GM23338 (cell line): ENCODE measurements around the gene GLCE.

Source experiments
- POLR2AphosphoS5 ChIP-seq: IDR thresholded peaks from 2 replicates; pipeline ENCODE4 v1.6.1; 2016; ENCODE audit warnings: antibody characterized with exemption, low read depth
- ZNF331 ChIP-seq: fragments of 250-450 bp; sonication (Bioruptor Pico); IDR thresholded peaks from 2 replicates; pipeline ENCODE4 v1.5.0; 2020; ENCODE audit warnings: low read depth, mild to moderate bottlenecking, moderate library complexity
- TF ChIP-seq, protein P1 (sequence below), 2 experiments: fragments of 200-600 bp in 1 of 2; sonication (generic) in 1 of 2; conservative IDR thresholded peaks; 2 replicates each; pipeline versions ENCODE4 v1.5.1 to v1.6.1; 2016 to 2017; ENCODE audit warnings: antibody characterized with exemption in 2 of 2, low read depth in 2 of 2, mild to moderate bottlenecking in 2 of 2, moderate library complexity in 1 of 2

DNA sequence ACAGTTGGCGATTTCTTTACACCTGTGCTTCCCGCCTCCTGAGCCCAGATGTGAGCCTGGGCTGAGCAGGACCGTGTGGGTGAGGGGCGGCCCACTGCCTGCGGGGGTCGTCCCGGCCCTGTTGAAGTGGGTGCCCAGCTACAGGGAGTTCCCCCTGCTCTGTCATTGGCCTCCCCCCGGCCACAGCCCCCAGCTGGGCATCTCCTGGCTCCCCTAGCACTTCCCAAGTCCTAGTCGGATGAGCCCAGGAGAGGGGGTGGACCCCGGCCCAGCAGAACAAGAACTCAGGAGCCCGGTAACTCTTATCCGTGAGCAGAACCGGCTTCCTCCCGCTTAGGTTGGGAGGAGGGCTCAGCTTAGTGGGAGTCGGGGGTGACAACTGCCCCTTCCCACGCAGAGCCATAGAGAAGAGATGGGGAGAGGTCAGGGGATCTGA lies 139.0 kb downstream of the GLCE start:
- TF ChIP-seq, protein P1, sequence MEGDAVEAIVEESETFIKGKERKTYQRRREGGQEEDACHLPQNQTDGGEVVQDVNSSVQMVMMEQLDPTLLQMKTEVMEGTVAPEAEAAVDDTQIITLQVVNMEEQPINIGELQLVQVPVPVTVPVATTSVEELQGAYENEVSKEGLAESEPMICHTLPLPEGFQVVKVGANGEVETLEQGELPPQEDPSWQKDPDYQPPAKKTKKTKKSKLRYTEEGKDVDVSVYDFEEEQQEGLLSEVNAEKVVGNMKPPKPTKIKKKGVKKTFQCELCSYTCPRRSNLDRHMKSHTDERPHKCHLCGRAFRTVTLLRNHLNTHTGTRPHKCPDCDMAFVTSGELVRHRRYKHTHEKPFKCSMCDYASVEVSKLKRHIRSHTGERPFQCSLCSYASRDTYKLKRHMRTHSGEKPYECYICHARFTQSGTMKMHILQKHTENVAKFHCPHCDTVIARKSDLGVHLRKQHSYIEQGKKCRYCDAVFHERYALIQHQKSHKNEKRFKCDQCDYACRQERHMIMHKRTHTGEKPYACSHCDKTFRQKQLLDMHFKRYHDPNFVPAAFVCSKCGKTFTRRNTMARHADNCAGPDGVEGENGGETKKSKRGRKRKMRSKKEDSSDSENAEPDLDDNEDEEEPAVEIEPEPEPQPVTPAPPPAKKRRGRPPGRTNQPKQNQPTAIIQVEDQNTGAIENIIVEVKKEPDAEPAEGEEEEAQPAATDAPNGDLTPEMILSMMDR (conservative IDR thresholded peaks at IDR 0.05; ENCODE audit: low read depth in 2 of 2), result no peak
- TF ChIP-seq POLR2AphosphoS5 (no peak), ZNF331 (CRISPR knock-in tag) (no peak)
